GM21825 (cell line): ENCODE data around the gene SANBR.

ENCODE experiments used
- ATAC-seq: cut with Tn5 transposase; IDR thresholded peaks from one replicate; pipeline ENCODE4 v1.9.1; 2021; ENCODE audit warnings: mild to moderate bottlenecking, moderate library complexity; ENCODE audit not compliant: unreplicated experiment

The SANBR gene

GRCh38 chr2:61089797-61090196, 24.1 kb downstream of the SANBR start:
- ATAC-seq = no peak

GRCh38 chr2:61090386-61090921, 24.8 kb downstream of the SANBR start:
- ATAC-seq = no peak

- no peak for ATAC-seq
Observed at GRCh38 chr2:61091485-61091884, 25.8 kb downstream of the SANBR start.

- no peak for ATAC-seq
Observed at GRCh38 chr2:61096438-61096837, 30.8 kb downstream of the SANBR start.

- ATAC-seq = no peak
Observed at GRCh38 chr2:61100801-61101200, 35.1 kb downstream of the SANBR start.

GRCh38 chr2:61109291-61109690, 43.6 kb downstream of the SANBR start:
- ATAC-seq = no peak

- ATAC-seq = no peak
Observed at GRCh38 chr2:61111708-61112107, 46.0 kb downstream of the SANBR start.

- ATAC-seq = no peak
Observed at GRCh38 chr2:61114147-61114546, 48.5 kb downstream of the SANBR start.
